CD4-positive, alpha-beta T cell treated with Interleukin-4 for 1 hour (primary cell): ENCODE results near the gene PXMP4.
A peak's percentile ranks its signal among the peaks of the same experiment; 100 is the strongest.

Experiments
- DNase-seq, 2 donors: peaks; one replicate each; pipeline ENCODE4 v3.0.0-alpha.2; 2020 to 2022

PXMP4 gene

GRCh38 chr20:33667676-33668465 lies 52.2 kb downstream of the PXMP4 start:
- peak; percentile 80 to 81 for DNase-seq

- DNase-seq = peak; percentile 33 to 40
Observed at GRCh38 chr20:33667245-33667675, 52.9 kb downstream of the PXMP4 start.

DNA sequence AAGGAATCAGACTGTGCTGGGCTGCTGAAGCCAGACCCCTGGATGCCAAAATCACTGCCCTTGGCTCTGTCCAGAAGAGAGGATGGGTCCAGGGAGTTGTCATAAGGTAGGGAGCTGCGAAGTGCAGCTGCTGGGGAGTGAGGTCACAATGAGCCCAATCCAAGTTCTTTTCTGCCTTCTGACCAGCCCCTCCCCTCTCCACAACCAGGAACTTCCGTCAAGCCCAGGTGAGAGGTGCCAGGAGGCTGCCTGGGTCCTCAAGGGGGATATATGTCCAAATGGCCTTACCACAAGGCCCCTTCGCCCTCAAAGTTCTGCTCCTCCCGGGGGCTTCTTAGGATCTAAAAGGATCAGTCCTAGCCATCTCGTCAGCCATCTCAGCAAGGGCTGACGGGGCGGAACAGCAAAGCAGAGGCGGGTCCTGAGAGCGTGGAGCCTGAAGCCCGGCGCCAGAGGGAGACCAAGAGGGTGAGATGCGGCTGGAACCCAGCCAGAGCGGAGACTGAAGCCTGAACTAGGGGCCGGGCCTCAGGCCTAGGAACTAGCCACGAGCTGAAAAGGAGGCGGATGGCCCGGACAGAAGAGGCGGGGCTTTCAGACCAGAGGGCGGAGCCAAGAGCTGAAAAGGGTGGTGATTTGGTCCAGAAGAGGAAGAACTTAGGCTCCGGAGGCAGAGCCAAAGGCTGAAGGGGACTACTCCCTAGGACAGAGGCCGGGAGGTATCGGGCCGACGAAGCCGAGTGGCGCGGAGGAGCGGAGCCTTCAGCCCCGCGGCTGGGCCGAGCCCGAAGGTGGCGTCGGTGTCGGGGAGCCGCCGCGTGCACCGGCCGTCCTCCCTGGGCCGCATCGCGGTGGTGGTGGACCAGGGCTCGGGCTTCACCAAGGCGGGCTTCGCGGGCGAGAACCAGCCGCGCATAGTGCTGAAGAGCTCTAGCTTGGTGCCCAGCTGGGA lies 53.5 kb downstream of the PXMP4 start, which contains the start of gene ACTL10:
ACTL10 (plus strand) TSS at position 651 of the 952 bp plus-strand sequence. CDS start 555 bp downstream, outside the sequence.
- peak; percentile 90 to 93 for DNase-seq

- DNase-seq = no peak
Observed at GRCh38 chr20:33664762-33665144, 55.4 kb downstream of the PXMP4 start.

- DNase-seq = no peak
Observed at GRCh38 chr20:33664085-33664761, 55.9 kb downstream of the PXMP4 start.

GRCh38 chr20:33663161-33664084 lies 56.7 kb downstream of the PXMP4 start:
- peak; percentile 81 to 82 for DNase-seq

GRCh38 chr20:33662172-33662571 lies 57.9 kb downstream of the PXMP4 start, which contains the start of gene C20orf144:
TSS of gene C20orf144 (plus strand) at chr20:33662327. CDS start at chr20:33662346, 19 bp downstream.
- DNase-seq = no peak

DNA sequence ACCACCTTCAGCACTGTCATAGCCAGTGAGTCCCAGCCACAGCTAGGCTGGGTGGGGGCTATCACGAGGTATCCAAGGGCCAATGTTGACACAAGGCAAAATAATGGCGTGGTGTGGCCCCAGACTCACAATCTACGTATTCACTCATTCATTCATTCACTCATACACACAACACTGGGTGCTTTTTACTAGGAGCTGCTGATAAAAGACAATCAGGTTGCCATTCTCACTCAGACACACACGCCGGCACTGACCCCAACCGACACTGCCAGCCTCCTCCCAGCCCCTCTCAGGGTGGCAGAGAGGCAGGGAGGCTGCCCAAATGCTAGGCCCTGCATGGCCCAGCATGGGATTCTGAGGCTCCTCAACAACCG lies 59.4 kb downstream of the PXMP4 start:
- DNase-seq = no peak

DNA sequence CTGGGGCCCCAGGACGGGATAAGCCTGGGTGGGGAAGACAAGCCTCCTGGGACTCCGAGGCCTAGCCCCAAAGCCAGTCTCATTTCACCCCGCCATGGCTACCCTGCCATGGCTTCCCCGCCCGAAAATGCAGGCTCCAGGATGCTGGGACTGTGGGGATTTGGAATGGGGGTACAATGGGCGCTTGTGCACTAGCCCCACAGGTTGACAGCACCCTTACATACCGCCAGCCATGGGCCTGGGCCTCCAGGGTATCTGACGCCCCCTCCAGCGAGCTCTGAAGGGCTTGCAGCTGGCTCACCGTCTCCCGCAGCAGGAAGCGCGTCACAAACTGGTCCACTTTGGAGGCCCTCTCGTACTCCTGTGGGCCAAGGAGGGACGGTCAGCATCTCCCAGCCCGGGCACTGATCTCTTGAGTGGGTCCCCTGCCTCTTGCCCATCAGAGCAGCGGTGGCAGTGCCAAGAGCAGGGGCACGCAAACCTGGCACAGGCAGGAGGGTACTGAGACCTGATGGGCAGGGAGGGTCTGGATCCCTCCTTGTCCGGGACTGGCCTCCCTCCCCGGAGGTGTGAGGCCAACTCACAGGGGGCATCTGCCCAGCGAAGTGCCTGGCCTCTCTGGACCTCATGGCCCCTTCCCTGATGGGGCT lies 60.0 kb downstream of the PXMP4 start:
- no peak for DNase-seq

GRCh38 chr20:33659341-33660034 lies 60.6 kb downstream of the PXMP4 start:
- no peak for DNase-seq

- no peak for DNase-seq
Observed at GRCh38 chr20:33658929-33659328, 61.2 kb downstream of the PXMP4 start.

GRCh38 chr20:33658510-33658909 lies 61.6 kb downstream of the PXMP4 start:
- DNase-seq = no peak

DNA sequence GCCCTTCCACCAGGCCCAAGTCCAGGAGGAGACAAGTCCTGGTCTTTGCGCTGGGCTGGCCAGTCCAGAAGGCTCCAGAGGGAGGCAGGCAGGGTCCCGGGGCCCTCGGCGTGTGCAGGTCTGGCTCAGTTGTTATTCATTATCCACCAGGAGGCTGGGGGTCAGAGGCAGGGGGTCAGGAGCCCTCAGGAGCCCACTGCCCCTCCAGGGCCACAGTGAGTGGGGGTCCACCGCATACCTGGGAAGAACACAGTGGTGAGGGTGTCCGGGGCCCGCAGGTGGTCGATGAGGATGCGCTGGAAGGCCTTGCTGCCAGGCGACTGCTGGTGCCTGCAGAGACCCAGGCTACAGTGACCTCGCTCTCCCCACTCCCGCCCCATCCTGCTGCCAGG lies 62.4 kb downstream of the PXMP4 start:
- no peak for DNase-seq

GRCh38 chr20:33656783-33657703 lies 63.1 kb downstream of the PXMP4 start:
- no peak for DNase-seq

- no peak for DNase-seq
Observed at GRCh38 chr20:33656010-33656782, 63.9 kb downstream of the PXMP4 start.

DNA sequence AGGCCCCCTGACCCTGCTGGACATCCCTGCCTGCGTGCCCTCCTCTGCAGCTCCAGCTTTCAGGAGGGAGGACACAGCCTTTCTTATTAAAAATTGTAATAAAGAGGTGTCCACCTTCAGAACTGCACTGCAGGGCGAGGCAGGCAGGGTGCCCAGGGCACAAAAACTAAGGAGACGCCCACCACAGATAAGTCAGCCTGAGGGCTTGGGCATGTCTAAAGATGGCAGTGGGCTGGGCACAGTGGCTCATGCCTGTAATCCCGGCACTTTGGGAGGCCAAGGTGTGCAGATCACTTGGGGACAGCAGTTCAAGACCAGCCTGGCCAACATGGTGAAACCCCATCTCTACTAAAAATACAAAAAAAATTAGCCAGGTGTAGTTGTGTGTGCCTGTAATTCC lies 64.9 kb downstream of the PXMP4 start:
- no peak for DNase-seq

DNA sequence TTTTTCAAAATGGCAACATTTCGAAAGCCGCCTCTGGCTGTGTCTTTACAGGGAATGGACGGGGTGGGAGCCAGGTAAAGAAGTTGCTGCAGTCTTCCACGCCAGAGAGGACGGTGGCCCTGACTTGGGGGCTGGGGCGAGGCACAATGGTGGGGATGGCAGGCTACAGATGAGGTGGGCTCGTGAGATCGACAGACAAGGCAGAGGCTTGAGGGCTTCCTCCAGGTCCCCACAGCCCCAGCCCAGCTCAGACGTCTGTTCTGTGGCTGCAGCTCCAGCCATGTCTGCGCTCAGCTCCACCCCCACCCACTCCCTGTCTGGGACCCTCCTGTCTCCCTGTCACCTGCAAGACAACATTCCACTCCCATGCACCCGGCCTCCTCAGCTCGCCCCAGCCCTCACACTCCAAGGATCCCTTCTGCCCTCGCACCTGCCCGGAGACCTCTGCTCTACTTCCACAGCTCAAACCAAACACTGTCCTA lies 65.4 kb downstream of the PXMP4 start:
- DNase-seq = no peak

GRCh38 chr20:33653900-33654596 lies 66.1 kb downstream of the PXMP4 start:
- DNase-seq = no peak
